Activated naive CD8-positive, alpha-beta T cell treated with anti-CD3 and anti-CD28 coated beads, Interleukin-2, amount 50 U/mL, for 16 hours (primary cell): ENCODE measurements around the gene CYTL1.
"Not testable (repeated sequence)": the region's sequence is repeated elsewhere in the genome, so short reads cannot be mapped to it uniquely, and the experiment has no call there.

Experiments
- DNase-seq: peaks from one replicate; pipeline ENCODE4 v3.0.0-alpha.2; 2020; ENCODE audit warnings: low read depth, low spot score

Gene CYTL1

GRCh38 chr4:5001641-5002040, 17.6 kb downstream of the CYTL1 start:
- not testable (repeated sequence) for DNase-seq

GRCh38 chr4:4996935-4997334, 22.3 kb downstream of the CYTL1 start:
- not testable (repeated sequence) for DNase-seq

- no peak for DNase-seq
Measured at GRCh38 chr4:4995908-4996265, 23.4 kb downstream of the CYTL1 start.

GRCh38 chr4:4995103-4995907, 24.0 kb downstream of the CYTL1 start:
- no peak for DNase-seq

- DNase-seq, result no peak
Measured at GRCh38 chr4:4994312-4995097, 24.8 kb downstream of the CYTL1 start.

- no peak for DNase-seq
Measured at GRCh38 chr4:4992833-4993232, 26.4 kb downstream of the CYTL1 start.

- DNase-seq, result no peak
Measured at GRCh38 chr4:4991541-4992099, 27.6 kb downstream of the CYTL1 start.

GRCh38 chr4:4990857-4991540, 28.3 kb downstream of the CYTL1 start:
- DNase-seq, result no peak

GRCh38 chr4:4990329-4990728, 28.9 kb downstream of the CYTL1 start:
- DNase-seq, result no peak

GRCh38 chr4:4989083-4989622, 30.1 kb downstream of the CYTL1 start:
- DNase-seq, result no peak

- no peak for DNase-seq
Measured at GRCh38 chr4:4987656-4988055, 31.6 kb downstream of the CYTL1 start.

GRCh38 chr4:4986841-4987240, 32.4 kb downstream of the CYTL1 start:
- DNase-seq, result no peak

GRCh38 chr4:4985844-4986243, 33.4 kb downstream of the CYTL1 start:
- DNase-seq, result no peak

- no peak for DNase-seq
Measured at GRCh38 chr4:4985036-4985435, 34.2 kb downstream of the CYTL1 start.

- no peak for DNase-seq
Measured at GRCh38 chr4:4984186-4984585, 35.1 kb downstream of the CYTL1 start.

- no peak for DNase-seq
Measured at GRCh38 chr4:4981827-4982226, 37.4 kb downstream of the CYTL1 start.

- DNase-seq, result no peak
Measured at GRCh38 chr4:4981427-4981826, 37.8 kb downstream of the CYTL1 start.

- no peak for DNase-seq
Measured at GRCh38 chr4:4980621-4981230, 38.5 kb downstream of the CYTL1 start.

- DNase-seq, result no peak
Measured at GRCh38 chr4:4979971-4980370, 39.3 kb downstream of the CYTL1 start.

- DNase-seq, result no peak
Measured at GRCh38 chr4:4974727-4975126, 44.5 kb downstream of the CYTL1 start.

GRCh38 chr4:4971796-4972195, 47.5 kb downstream of the CYTL1 start:
- no peak for DNase-seq
